KBM-7 (cell line): ENCODE results near the gene PKP4.

ENCODE experiments used
- DNase-seq: peaks from one replicate; pipeline ENCODE4 v3.0.0-alpha.2; 2015
- in situ Hi-C: fragments of 300-500 bp; cut with MboI; formaldehyde crosslinking; loops from 2 replicates; pipeline ENCODE4 v1.14.3; 2020; ENCODE audit warnings: low sequenced_read_pairs, low pct_unique_long_range_greater_than_20kb, mixed read lengths

PKP4 gene

DNA sequence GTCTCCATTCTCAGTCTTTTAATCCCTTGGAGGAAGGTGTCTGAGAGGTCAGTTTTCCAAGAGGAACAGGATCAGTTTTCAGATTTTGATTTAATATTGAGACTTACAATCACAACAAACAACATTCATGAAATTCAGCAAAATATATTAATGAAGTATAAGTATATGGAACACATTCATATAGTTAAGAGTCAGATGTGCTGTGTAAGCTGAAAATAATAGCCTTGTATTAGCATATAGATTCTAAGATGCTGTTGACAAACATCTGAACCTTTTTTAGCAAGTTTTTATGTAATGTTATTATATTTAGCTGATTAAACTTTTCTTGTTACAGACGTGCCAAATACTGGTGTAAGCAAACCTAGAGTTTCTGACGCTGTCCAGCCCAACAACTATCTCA lies 163.9 kb downstream of the PKP4 start:
- in situ Hi-C loops: no loop called here
- DNase-seq: no peak

DNA sequence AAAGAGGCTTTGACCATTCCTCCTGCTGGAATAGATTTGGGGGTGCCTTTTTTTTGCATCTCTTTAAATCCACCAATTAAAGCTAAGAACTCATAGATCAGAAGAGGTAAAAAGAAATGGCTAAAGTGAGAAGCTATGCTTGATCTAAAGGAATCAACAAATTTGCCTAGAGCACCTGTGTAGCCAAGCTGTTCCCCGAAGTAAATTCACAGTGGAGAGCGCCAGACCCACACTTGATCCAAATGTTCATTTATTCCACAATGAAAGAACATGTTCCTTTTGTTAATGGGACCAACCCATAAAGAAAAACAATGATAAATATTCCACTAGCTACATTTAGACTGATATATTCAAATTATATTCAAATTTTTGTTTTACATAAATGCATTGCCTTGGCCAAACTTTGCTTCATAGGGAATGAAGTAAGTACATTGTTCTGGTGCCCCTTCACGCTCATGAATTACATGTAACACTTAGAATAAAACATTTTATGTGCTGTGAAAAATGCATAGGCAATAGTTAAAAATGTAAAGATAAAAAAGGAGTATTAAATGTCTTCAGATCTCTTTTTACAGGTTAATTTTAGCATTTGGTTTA lies 167.4 kb downstream of the PKP4 start:
- in situ Hi-C loops: no loop called here

DNA sequence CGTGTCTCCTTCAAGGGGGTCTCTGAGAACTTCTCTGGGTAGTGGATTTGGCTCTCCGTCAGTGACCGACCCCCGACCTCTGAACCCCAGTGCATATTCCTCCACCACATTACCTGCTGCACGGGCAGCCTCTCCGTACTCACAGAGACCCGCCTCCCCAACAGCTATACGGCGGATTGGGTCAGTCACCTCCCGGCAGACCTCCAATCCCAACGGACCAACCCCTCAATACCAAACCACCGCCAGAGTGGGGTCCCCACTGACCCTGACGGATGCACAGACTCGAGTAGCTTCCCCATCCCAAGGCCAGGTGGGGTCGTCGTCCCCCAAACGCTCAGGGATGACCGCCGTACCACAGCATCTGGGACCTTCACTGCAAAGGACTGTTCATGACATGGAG lies 168.2 kb downstream of the PKP4 start:
- in situ Hi-C loops: no loop called here
- DNase-seq: no peak

More for the DNA sequence above, 167.4 kb downstream of the PKP4 start:
- DNase-seq: no peak

DNA sequence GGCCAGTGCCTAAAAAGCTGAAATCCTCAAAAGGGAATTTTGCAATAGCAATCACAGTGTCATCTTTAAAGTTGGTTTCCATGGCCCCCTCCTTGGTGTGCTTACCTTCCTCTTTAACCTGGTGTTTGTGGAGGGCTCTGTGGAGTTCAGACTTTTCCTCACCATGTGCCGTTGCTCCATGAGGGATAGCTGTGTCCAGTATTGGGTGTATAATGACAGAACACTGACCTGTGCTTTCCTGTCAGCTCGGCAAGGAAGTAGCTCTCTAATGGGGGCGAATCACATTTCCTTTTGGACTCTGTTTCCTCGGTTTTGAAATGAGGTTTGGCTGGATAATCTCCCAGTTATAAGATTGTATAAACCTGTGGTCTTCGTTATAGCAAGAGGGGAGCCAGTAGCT lies 172.4 kb downstream of the PKP4 start:
- in situ Hi-C loops: no loop called here
- no peak for DNase-seq

DNA sequence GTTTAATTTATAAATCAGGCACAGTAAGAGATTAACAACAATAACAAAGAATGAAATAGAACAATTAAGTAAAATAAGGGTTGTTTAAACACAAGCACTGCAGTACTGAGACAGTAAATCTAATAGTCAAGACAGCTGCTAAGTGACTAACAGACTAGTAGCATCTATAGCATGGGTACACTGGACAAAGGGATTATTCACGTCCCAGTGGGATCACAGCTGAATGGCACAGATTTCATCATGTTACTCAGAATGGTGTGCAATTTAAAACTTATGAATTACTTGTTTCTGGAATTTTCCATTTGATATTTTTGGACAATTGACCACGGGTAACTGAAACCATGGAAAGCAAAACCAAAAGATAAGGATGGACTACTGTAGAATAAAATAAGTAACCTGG lies 176.5 kb downstream of the PKP4 start:
- no peak for DNase-seq
- in situ Hi-C loops: no loop called here

DNA sequence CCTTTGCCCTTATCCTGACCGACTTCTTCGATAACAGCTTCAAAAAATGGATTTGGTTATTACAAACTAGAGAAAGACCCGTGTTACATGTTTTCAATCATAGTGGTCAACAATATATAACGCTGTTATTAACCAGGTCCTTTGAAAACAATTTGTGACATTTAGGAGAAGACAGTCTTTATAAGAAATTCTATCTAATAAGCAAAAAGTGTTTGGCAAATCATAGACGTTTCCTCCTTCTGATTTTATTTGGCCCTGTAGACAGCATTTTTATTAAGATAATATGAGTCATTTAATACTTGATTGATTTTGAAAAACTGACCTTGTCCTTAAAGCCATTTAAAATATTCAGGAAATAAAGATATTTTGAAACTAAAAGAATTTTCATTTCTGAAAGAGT lies 177.9 kb downstream of the PKP4 start:
- in situ Hi-C loops: no loop called here
- DNase-seq: no peak

DNA sequence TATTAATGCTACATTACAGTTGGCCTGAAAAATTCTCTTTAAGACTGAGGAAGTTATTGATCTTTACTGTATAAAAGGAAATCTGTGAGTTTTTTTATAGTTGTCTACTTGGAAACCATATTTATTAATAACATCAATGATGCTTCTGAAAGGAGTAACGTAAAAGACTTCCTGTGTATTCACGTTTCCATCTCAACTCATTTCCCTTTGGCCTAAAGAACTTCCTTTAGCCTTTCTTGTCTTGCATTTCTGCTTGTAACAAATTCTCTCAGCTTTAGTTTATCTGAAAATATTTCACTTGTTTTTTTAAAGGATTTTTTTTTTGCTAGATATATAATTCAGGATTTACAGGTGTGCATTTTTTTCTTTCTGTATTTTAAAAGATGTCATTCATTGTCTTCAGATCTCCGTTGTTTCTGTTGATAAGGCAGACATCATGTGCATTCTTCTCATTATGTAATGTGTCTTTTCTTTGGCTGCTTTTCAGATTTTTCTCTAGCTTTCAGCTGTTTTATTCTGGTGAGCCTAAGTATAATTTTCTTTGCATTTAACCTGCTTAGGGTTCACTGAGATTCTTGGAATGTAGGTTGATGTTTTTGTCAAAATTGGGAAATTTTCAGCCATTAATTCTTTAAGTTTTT lies 179.3 kb downstream of the PKP4 start:
- in situ Hi-C loops: no loop called here
- DNase-seq: no peak

DNA sequence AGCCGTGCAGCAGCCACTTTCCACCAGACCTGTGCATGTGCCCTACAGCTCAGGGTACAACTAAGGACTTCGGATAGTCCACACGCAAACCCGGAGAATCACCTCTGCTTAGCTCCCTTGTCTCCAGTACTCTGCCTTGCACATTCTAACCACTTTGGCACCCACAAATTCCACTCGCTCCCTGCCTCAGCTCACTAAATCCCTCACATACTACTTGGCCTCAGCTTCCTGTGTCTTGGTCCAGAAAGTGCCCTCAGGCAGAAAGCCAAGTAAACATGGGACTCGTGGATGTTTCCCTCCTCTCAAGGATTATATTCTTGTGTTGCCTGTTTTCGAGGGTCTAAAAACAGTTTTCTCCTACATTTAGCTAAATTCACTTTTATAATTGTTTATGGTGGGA lies 180.6 kb downstream of the PKP4 start:
- in situ Hi-C loops: no loop called here

DNA sequence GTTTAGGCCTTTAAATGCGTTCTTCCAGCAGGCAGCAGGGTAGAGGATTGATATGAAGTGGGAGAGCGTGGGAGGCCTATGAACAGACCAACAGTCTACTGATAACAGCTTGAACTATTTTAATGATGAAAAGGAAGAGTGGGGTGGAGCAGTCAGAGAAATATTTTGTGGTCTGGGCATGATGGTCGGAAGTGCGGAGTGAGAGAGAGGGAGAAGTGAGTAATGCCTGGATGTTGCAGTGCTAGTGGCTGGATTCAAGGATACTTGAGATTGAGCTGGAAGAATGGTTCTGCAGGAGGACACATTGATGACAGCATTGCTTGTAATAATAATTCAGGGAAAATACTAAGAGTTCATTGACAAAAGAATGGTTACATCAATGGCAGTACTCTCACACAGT lies 187.4 kb downstream of the PKP4 start:
- DNase-seq: no peak
- in situ Hi-C loops: no loop called here

More for the DNA sequence above, 180.6 kb downstream of the PKP4 start:
- DNase-seq: no peak

DNA sequence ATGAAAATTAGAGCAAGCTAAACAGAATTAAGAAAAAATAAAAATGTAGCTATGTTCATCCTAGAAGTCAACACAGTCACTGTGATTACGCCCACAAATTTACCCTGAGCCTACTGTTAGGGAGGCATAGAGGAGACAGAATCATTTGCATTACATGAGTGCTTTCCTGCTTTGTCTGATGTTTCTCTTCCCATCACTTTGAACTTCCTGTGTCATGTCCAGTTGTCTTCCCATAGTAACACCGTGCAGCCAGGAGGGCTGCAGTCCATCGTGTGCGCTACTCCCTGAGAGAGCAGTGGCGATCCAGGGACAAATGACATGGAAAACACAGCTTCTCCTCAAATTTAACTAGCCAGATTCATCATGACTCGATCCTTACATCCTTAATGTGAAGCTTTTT lies 188.5 kb downstream of the PKP4 start:
- DNase-seq: no peak

DNA sequence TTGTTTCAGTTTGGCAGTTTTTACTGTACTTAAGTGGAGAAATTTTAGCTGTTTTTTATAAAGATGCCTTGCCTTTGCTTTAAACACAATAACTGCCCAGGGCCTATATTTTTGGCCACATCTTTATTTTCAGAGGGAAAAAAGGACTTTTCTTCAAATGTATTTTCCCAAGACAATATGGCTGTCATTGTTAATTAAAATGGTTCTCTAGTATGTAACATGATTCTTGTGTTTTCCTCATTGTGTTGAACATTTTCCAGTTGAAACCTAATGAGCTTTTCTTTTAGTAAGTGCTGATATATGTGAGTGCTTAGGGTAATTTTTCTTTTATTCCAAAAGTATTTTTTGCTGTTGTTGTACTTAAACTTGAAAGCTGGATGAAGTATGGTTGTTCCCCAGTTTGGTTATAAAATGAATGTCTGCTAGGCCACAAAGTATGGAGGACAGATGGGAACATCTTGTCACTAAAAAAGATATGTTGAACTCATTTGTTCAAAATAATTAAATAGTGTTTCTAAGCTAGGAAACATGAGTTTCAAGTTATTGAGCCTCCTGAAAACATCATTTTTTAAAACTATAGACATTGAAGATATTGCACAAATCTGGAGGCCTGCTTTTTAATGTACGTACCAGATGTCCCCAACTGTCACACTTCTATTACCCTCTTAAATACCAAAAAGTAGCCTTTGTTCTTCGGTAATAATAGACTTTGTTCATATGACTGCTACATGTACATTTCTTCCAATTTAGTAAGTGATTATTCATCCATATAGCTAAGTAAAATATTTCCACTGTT lies 190.9 kb downstream of the PKP4 start:
- in situ Hi-C loops: no loop called here
- DNase-seq: no peak

More for the DNA sequence above, 188.5 kb downstream of the PKP4 start:
- in situ Hi-C loops: no loop called here

DNA sequence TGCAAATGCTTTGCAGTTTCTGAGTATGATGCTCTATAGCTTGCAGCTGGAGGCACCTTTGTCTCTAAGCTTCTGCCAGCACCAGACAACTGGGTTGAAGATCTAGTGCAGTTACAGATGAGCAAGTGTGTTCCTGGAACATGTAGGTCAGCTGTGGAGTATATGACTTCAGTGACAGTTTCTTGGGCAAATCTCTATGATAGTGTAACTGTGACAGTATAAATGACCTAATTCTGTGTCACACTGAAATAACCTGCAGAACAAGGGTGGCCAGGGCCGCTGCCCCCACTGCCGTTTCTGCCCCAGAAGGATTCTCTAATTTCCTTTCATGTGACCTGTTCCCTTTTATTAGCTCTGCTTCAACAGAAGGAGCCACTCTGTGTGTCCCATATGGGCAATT lies 193.1 kb downstream of the PKP4 start:
- in situ Hi-C loops: no loop called here
- DNase-seq: no peak

DNA sequence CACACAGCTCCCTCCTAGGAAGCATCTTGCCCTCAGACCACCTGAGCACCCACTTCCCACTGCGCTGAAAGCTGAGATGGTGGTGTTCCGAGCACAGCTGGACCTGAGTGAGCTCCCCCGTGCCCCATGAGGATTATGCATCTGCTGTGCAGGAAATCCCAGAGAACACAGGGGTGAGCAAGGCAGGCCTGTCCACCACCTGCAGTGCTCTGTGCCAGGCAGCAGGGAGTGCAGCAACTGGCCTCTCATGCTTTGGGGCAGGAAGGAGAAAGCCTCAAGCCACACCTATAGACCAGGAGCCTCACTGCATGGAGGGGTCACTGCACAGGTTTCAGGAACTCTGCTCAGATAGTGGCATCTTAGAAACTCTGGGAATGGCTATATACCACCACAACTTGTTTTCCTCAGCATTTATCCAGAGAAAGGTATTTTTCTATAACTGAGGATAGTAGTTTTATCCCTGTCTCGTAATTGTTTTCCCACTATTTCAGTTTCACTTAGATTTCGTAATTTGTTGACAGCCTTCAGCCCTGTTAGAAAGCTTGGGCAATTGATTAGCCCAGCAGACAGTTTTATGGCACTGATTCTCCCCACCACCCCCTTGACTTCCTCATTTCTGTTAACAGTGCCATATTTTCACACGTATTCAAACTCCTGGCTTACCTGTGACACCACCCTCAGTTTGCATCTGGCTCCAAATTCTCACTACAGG lies 194.1 kb downstream of the PKP4 start:
- peak; percentile 69 for DNase-seq
- in situ Hi-C loops: no loop called here

DNA sequence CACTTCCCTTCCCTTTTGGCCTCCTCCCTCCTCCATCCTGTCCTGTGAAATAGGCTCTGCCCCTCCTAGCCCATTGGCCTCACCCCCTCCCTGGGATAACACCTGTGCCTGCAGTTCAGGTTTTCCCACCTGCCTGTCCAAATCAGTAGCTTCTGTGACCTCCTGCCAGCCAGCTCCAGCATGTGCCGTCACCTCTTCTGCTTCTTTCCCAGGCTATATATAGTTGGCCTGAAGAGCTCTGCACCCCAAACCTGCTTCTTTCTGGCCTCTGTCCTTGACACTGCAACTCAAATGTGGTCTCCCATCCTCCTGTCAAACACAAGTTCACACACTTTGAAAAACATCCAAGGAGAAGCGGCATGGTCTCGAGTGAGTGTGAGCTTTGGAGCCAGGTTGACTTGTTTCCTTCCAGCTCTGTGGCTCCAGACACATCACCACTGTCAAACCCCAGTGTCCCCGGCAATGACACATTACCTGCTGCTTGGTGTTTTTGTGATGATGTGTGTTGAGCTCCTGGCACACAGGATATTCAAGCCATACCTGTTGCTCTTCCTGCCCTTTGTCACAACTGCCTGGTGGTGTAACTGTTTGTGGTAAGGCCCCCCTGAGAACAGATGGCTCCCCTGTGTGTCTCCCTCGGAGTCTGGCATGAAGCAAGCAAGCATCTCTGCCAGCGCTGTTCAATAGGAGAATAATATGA lies 194.8 kb downstream of the PKP4 start:
- no peak for DNase-seq
- in situ Hi-C loops: no loop called here

DNA sequence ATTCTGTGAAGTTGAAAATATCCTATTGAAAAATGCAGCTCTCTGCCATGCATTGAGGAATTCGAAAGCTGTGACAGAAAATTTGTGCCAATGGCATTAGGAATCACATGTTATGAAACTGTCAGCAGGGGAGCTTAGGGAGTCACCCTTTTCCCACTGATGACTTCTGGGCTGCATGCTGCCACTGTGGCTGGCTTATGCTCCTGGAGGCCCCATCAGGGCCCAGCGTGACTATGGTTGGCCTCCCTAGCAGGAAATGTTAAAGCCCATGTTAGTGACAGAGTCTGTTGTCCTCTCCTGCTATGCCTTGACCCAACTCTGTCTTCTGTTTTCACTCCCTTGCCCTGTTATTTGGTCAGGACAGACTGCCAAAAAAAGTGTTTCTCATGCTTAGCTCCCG lies 198.9 kb downstream of the PKP4 start:
- DNase-seq: no peak
- in situ Hi-C loops: no loop called here

DNA sequence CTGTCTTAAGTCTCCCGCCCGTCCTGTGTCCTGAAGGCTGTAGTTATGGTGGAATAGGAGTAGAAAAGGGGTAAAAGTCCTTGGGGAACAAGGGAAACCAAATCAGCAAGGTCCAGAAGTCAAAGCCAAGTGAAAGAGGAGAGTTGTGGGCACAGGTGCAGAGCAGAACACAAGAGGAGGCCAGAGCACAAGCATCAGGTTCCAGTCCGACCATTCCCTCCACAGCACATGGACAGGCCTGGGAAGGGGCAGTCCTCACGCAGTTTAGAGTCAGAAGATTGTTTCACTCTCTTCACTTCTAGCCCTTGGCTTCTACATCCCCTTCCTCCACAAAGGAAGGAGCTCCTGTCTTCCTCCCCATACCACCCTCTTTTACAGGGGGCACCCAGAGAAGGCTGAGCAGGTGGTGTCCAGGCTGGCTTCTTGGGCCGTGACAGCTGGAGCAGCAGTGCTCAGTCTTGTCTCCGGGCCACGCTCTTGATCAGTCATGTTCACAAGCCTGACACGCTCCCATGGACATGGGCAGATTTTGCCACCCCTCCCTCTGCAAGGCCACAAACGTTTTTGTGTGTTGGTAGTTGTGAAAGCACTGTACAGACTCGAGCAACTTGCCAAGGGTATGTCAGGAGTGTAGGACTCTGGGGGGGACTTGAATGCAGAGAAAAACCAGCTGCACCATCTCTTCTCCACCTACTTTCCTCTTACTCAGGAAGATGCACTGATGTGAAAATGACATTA lies 199.9 kb downstream of the PKP4 start:
- in situ Hi-C loops: no loop called here
- DNase-seq: no peak

DNA sequence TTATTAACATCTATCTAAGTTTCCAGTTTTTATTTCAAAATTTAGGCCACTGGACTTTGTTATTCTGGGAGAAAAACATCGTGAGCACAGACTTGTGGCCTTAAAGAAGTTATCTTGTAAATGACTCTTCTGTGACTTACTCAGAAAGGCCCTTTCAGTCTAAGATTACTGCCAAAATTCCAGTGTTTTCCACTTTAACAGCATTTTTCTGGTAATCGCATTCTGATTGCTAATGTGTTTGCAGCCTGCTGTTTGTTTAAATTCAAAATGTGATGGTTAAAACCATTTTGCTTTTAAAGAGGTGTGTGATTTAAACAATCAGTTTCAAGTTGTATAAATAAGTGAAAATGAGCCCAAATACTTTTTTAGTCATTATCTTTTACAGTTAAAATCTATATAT lies 201.6 kb downstream of the PKP4 start:
- no peak for DNase-seq
- in situ Hi-C loops: no loop called here

DNA sequence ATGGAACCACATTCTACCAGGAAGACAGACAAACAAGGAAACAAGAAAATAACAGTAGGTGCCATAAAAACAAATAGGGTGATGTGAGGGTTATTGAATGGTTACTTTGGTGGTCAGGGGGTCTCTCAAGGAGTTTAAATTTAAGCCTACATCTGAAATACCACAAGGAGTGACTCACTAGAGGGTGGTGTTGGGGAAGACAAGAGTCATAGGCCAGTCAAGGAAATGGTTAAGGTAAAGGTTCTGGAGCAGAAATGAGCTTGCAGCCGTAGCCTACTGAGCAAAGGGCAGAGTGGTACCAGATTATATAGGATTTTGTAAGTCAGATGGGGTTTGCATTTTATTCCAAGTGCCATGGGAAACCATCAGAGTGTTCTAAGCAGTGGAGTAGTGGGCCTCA lies 202.7 kb downstream of the PKP4 start:
- DNase-seq: no peak
- in situ Hi-C loops: no loop called here

DNA sequence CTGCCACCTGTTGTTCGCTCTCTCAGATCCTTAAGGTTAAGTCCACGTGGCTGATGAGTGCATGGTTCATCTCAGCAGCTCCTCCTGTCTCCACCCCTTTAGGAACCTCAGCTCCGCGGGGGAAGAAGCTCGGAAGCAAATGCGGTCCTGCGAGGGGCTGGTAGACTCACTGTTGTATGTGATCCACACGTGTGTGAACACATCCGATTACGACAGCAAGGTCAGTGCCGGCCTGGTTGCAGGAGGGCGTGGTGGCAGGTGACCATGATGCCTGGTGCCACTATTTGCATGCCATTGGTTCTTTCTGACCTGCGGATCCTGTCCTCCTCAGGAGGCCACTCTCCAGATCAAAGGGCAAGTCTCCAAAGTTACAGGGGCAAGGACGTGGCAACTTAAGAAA lies 204.5 kb downstream of the PKP4 start:
- no peak for DNase-seq
- in situ Hi-C loops: no loop called here
